ENCODE data around the gene ZBTB7B.
A peak's percentile ranks its signal among the peaks of the same experiment; 100 is the strongest.

The ZBTB7B gene

GRCh38 chr1:154961207-154962155 is 41.1 kb upstream of the ZBTB7B start, which contains the start of gene PYGO2:
Gene PYGO2 (minus strand): TSS chr1:154961782. CDS start chr1:154961576, 206 bp downstream.
- H3K27ac Mint-ChIP-seq (ENCODE audit: low read depth) = peak within 1 kb of the TSS; percentile 86
- H3K27me3 Mint-ChIP-seq = no peaks in the 10 kb centered on the region
- peaks cover 27% of the 10 kb centered on the region for H3K4me1 Mint-ChIP-seq
- no peaks in the 10 kb centered on the region for H3K9me3 Mint-ChIP-seq
- H3K4me3 Mint-ChIP-seq = peak within 1 kb of the TSS; percentile 81
- H3K36me3 Mint-ChIP-seq (ENCODE audit: insufficient read depth) = peaks cover 34% of the 10 kb centered on the region
- peak; percentile 80 for ATAC-seq (replicated peaks; ENCODE audit: extremely low read depth, poor library complexity, severe bottlenecking)
- peak; percentile 72 to 73 for DNase-seq (ENCODE audit: low spot score in 2 of 2)

- DNase-seq (ENCODE audit: low spot score in 2 of 2) (no peak), ATAC-seq (replicated peaks; ENCODE audit: extremely low read depth, poor library complexity, severe bottlenecking) (peak; percentile 16)
- H3K27me3 Mint-ChIP-seq = no peaks in the 10 kb centered on the region
- H3K4me3 Mint-ChIP-seq = peak overlapping the region; percentile 81
- peak overlapping the region; percentile 86 for H3K27ac Mint-ChIP-seq (ENCODE audit: low read depth)
- no peaks in the 10 kb centered on the region for H3K9me3 Mint-ChIP-seq
- peaks cover 38% of the 10 kb centered on the region for H3K36me3 Mint-ChIP-seq (ENCODE audit: insufficient read depth)
- H3K4me1 Mint-ChIP-seq = peaks cover 26% of the 10 kb centered on the region
Measured at GRCh38 chr1:154962156-154962749, 40.3 kb upstream of the ZBTB7B start.

- H3K4me3 Mint-ChIP-seq = peak overlapping the region; percentile 81
- no peaks in the 10 kb centered on the region for H3K27me3 Mint-ChIP-seq
- ATAC-seq (replicated peaks; ENCODE audit: extremely low read depth, poor library complexity, severe bottlenecking) (no peak), DNase-seq (ENCODE audit: low spot score in 2 of 2) (no peak)
- peak overlapping the region; percentile 86 for H3K27ac Mint-ChIP-seq (ENCODE audit: low read depth)
- H3K36me3 Mint-ChIP-seq (ENCODE audit: insufficient read depth) = peaks cover 37% of the 10 kb centered on the region
- peaks cover 26% of the 10 kb centered on the region for H3K4me1 Mint-ChIP-seq
- no peaks in the 10 kb centered on the region for H3K9me3 Mint-ChIP-seq
Measured at GRCh38 chr1:154962795-154963330, 39.7 kb upstream of the ZBTB7B start.

- Mint-ChIP-seq H3K27me3 (no peaks in the 10 kb centered on the region), H3K36me3 (ENCODE audit: insufficient read depth) (peaks cover 40% of the 10 kb centered on the region), H3K4me1 (peaks cover 33% of the 10 kb centered on the region), H3K27ac (ENCODE audit: low read depth) (no peak overlapping the region), H3K4me3 (no peak overlapping the region), H3K9me3 (no peaks in the 10 kb centered on the region)
- no peak for DNase-seq (ENCODE audit: low spot score in 2 of 2)
- ATAC-seq (replicated peaks; ENCODE audit: extremely low read depth, poor library complexity, severe bottlenecking) = no peak
Measured at GRCh38 chr1:154963643-154964042, 39.0 kb upstream of the ZBTB7B start.

- H3K36me3 Mint-ChIP-seq (ENCODE audit: insufficient read depth) = peaks cover 42% of the 10 kb centered on the region
- H3K9me3 Mint-ChIP-seq = no peaks in the 10 kb centered on the region
- ATAC-seq (replicated peaks; ENCODE audit: extremely low read depth, poor library complexity, severe bottlenecking) (no peak), DNase-seq (ENCODE audit: low spot score in 2 of 2) (no peak)
- no peak overlapping the region for H3K4me3 Mint-ChIP-seq
- peaks cover 40% of the 10 kb centered on the region for H3K4me1 Mint-ChIP-seq
- H3K27me3 Mint-ChIP-seq = no peaks in the 10 kb centered on the region
- H3K27ac Mint-ChIP-seq (ENCODE audit: low read depth) = no peak overlapping the region
Measured at GRCh38 chr1:154964359-154964758, 38.2 kb upstream of the ZBTB7B start.

GRCh38 chr1:154966111-154966510 is 36.5 kb upstream of the ZBTB7B start:
- H3K9me3 Mint-ChIP-seq = no peaks in the 10 kb centered on the region
- no peak overlapping the region for H3K4me3 Mint-ChIP-seq
- ATAC-seq (replicated peaks; ENCODE audit: extremely low read depth, poor library complexity, severe bottlenecking) = no peak
- H3K4me1 Mint-ChIP-seq = peaks cover 39% of the 10 kb centered on the region
- peaks cover 40% of the 10 kb centered on the region for H3K36me3 Mint-ChIP-seq (ENCODE audit: insufficient read depth)
- no peak overlapping the region for H3K27ac Mint-ChIP-seq (ENCODE audit: low read depth)
- no peaks in the 10 kb centered on the region for H3K27me3 Mint-ChIP-seq
- no peak for DNase-seq (ENCODE audit: low spot score in 2 of 2)

- no peaks in the 10 kb centered on the region for H3K9me3 Mint-ChIP-seq
- H3K36me3 Mint-ChIP-seq (ENCODE audit: insufficient read depth) = peaks cover 34% of the 10 kb centered on the region
- H3K27ac Mint-ChIP-seq (ENCODE audit: low read depth) = no peak overlapping the region
- ATAC-seq (replicated peaks; ENCODE audit: extremely low read depth, poor library complexity, severe bottlenecking) (no peak), DNase-seq (ENCODE audit: low spot score in 2 of 2) (no peak)
- H3K4me1 Mint-ChIP-seq = peaks cover 46% of the 10 kb centered on the region
- no peak overlapping the region for H3K4me3 Mint-ChIP-seq
- H3K27me3 Mint-ChIP-seq = no peaks in the 10 kb centered on the region
Measured at GRCh38 chr1:154967331-154967950, 35.2 kb upstream of the ZBTB7B start.

- Mint-ChIP-seq H3K9me3 (no peaks in the 10 kb centered on the region), H3K27ac (ENCODE audit: low read depth) (peak overlapping the region; percentile 72), H3K27me3 (no peaks in the 10 kb centered on the region), H3K4me3 (no peak overlapping the region), H3K36me3 (ENCODE audit: insufficient read depth) (peaks cover 30% of the 10 kb centered on the region), H3K4me1 (peaks cover 45% of the 10 kb centered on the region)
- ATAC-seq (replicated peaks; ENCODE audit: extremely low read depth, poor library complexity, severe bottlenecking) (no peak), DNase-seq (ENCODE audit: low spot score in 2 of 2) (no peak)
Measured at GRCh38 chr1:154968731-154969130, 33.9 kb upstream of the ZBTB7B start.

GRCh38 chr1:154969246-154969645 is 33.4 kb upstream of the ZBTB7B start:
- no peaks in the 10 kb centered on the region for H3K9me3 Mint-ChIP-seq
- no peaks in the 10 kb centered on the region for H3K27me3 Mint-ChIP-seq
- DNase-seq (ENCODE audit: low spot score in 2 of 2) (no peak), ATAC-seq (replicated peaks; ENCODE audit: extremely low read depth, poor library complexity, severe bottlenecking) (no peak)
- H3K4me1 Mint-ChIP-seq = peaks cover 42% of the 10 kb centered on the region
- H3K4me3 Mint-ChIP-seq = no peak overlapping the region
- H3K36me3 Mint-ChIP-seq (ENCODE audit: insufficient read depth) = peaks cover 26% of the 10 kb centered on the region
- H3K27ac Mint-ChIP-seq (ENCODE audit: low read depth) = peak overlapping the region; percentile 72

- Mint-ChIP-seq H3K36me3 (ENCODE audit: insufficient read depth) (peaks cover 22% of the 10 kb centered on the region), H3K9me3 (no peaks in the 10 kb centered on the region), H3K27me3 (no peaks in the 10 kb centered on the region)
Measured at GRCh38 chr1:154969860-154970452, 32.6 kb upstream of the ZBTB7B start.

GRCh38 chr1:154970631-154971340 is 31.8 kb upstream of the ZBTB7B start, which contains the start of gene SHC1:
Gene SHC1 (minus strand): TSS chr1:154970747. CDS start chr1:154970526, 221 bp downstream.
- DNase-seq (ENCODE audit: low spot score in 2 of 2) (no peak), ATAC-seq (replicated peaks; ENCODE audit: extremely low read depth, poor library complexity, severe bottlenecking) (no peak)
- H3K4me3 Mint-ChIP-seq = peak within 1 kb of the TSS; percentile 29
- peak within 1 kb of the TSS; percentile 72 for H3K27ac Mint-ChIP-seq (ENCODE audit: low read depth)
- H3K27me3 Mint-ChIP-seq = no peaks in the 10 kb centered on the region
- H3K4me1 Mint-ChIP-seq = peaks cover 42% of the 10 kb centered on the region
- H3K36me3 Mint-ChIP-seq (ENCODE audit: insufficient read depth) = peaks cover 19% of the 10 kb centered on the region
- H3K9me3 Mint-ChIP-seq = no peaks in the 10 kb centered on the region

More at GRCh38 chr1:154969860-154970452, 32.6 kb upstream of the ZBTB7B start:
- Mint-ChIP-seq H3K4me1 (peaks cover 42% of the 10 kb centered on the region), H3K4me3 (no peak overlapping the region), H3K27ac (ENCODE audit: low read depth) (peak overlapping the region; percentile 72)
- ATAC-seq (replicated peaks; ENCODE audit: extremely low read depth, poor library complexity, severe bottlenecking) (no peak), DNase-seq (ENCODE audit: low spot score in 2 of 2) (no peak)
